Measurements from ENCODE around the gene MOV10L1. TPM values are rescaled to one million over a fixed set of nuclear protein-coding genes. Genes with fewer than 3 reads are reported as not detected.
A peak's percentile ranks its signal among the peaks of the same experiment; 100 is the strongest.

The MOV10L1 gene
- total and polyA plus RNA-seq, 9 of the 15 experiments (the other 6 are each of a cell fraction or from before 2014, with no cell fraction given): 0.06 to 0.43 (median 0.15) TPM

DNA sequence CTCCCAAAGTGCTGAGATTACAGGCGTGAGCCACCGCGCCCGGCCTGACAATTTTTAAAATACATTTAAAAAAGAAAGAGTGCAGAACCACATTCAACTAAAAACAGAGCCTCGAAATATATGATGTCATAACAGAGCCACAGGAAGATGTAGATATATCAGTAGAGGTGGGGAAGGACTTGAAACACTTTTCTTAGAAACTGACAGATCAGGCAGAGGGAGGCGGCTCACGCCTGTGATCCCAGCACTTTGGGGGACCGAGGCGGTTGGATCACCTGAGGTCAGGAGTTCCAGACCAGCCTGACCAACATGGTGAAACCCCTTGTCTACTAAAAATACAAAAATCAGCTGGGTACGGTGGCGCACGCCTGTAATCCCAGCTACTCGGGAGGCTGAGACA is 11.6 kb upstream of the MOV10L1 start:
- POLR2A ChIA-PET: no interaction called here
- WGBS (ENCODE audit: insufficient coverage, low coverage, missing lambda C conversion rate): 62% methylated on average over 9 of the region's 13 CpGs
- TF ChIP-seq, protein P1, sequence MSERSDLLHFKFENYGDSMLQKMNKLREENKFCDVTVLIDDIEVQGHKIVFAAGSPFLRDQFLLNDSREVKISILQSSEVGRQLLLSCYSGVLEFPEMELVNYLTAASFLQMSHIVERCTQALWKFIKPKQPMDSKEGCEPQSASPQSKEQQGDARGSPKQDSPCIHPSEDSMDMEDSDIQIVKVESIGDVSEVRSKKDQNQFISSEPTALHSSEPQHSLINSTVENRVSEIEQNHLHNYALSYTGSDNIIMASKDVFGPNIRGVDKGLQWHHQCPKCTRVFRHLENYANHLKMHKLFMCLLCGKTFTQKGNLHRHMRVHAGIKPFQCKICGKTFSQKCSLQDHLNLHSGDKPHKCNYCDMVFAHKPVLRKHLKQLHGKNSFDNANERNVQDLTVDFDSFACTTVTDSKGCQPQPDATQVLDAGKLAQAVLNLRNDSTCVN (CRISPR knock-in tag; IDR thresholded peaks at IDR 0.05): no peak
- peak; percentile 77 for TF ChIP-seq MIER1 (IDR thresholded peaks at IDR 0.05; ENCODE audit: low read depth)
- no peak for TF ChIP-seq IFI16 (CRISPR knock-in tag; IDR thresholded peaks at IDR 0.05)
- TF ChIP-seq ZBTB7A (IDR thresholded peaks at IDR 0.05; ENCODE audit: borderline replicate concordance, control insufficient read depth, low read depth, low read length): no peak
- H3K4me1 ChIP-seq (replicated peaks in 1 of 2; ENCODE audit: control insufficient read depth in 2 of 2, insufficient read depth in 2 of 2, low read length in 2 of 2): peaks cover 0 to 28% of the 10 kb centered on the region in 2 experiments; a peak in 2 of 5 replicates
- intact Hi-C loops (cut with micrococcal nuclease): no loop called here
- DNase-seq (ENCODE audit: extremely low read depth in 1 of 4, low spot score in 3 of 4) (no peak), FAIRE-seq (no peak), ATAC-seq (no peak)
- H3K79me2 ChIP-seq (ENCODE audit: control insufficient read depth, insufficient read depth, low read length): no peaks in the 10 kb centered on the region
- H2AFZ ChIP-seq (ENCODE audit: low read depth, low read length): no peak overlapping the region
- no peaks in the 10 kb centered on the region for H3K36me3 ChIP-seq (ENCODE audit: control insufficient read depth, insufficient read depth, low read length)
- no TSS peak for BruUV-seq (replicated peaks)
- no peak overlapping the region for H3K9ac ChIP-seq (ENCODE audit: insufficient read depth in 1 of 2, low read depth in 2 of 2, low read length in 2 of 2)
- H3K9me3 ChIP-seq (replicated peaks; ENCODE audit: control insufficient read depth, insufficient read depth, low read depth, low read length): no peaks in the 10 kb centered on the region
- H3K9me1 ChIP-seq (ENCODE audit: control insufficient read depth, insufficient read depth, low read length): no peaks in the 10 kb centered on the region
- no peaks in the 10 kb centered on the region for H4K20me1 ChIP-seq (replicated peaks; ENCODE audit: control insufficient read depth, insufficient read depth, low read length)
- H3K27ac ChIP-seq (ENCODE audit: extremely low read depth, low read depth, low read length): no peak overlapping the region
- no peak overlapping the region for H3K4me3 ChIP-seq
- CTCF ChIA-PET (ENCODE audit: low intra/inter-chr PET ratio): no interaction called here
- H3K27me3 ChIP-seq (ENCODE audit: control insufficient read depth in 2 of 2, insufficient read depth in 2 of 2, low read length in 2 of 2): no peaks in the 10 kb centered on the region
- in situ Hi-C loops (cut with MboI): no loop called here
- no peak overlapping the region for H3K4me2 ChIP-seq (ENCODE audit: insufficient read depth, low read length)

DNA sequence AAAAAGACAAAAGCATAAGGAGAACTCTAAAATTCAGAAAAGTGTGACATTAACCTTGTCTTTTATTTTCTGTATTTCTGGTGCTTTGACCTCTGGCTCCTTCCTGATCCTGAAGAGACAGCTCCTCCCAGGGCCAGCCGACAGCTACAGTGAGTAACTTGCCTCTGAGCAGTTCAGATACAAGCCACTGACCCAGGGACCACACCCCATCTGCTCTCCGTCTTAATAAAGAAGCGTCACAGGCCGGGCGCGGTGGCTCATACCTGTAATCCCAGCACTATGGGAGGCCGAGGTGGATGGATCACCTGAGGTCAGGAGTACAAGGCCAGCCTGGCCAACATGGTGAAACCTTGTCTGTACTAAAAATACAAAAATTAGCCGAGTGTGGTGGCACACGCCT is 11.0 kb upstream of the MOV10L1 start:
- Histone ChIP-seq H2AFZ (ENCODE audit: low read depth, low read length) (no peak overlapping the region), H4K20me1 (replicated peaks; ENCODE audit: control insufficient read depth, insufficient read depth, low read length) (no peaks in the 10 kb centered on the region), H3K27ac (ENCODE audit: extremely low read depth, low read depth, low read length) (no peak overlapping the region), H3K4me3 (no peak overlapping the region), H3K79me2 (ENCODE audit: control insufficient read depth, insufficient read depth, low read length) (no peaks in the 10 kb centered on the region), H3K4me1 (replicated peaks in 1 of 2; ENCODE audit: control insufficient read depth in 2 of 2, insufficient read depth in 2 of 2, low read length in 2 of 2) (peaks cover 0 to 33% of the 10 kb centered on the region in 2 experiments; a peak in 2 of 5 replicates), H3K9me3 (replicated peaks; ENCODE audit: control insufficient read depth, insufficient read depth, low read depth, low read length) (no peaks in the 10 kb centered on the region), H3K27me3 (ENCODE audit: control insufficient read depth in 2 of 2, insufficient read depth in 2 of 2, low read length in 2 of 2) (no peaks in the 10 kb centered on the region), H3K9ac (ENCODE audit: insufficient read depth in 1 of 2, low read depth in 2 of 2, low read length in 2 of 2) (no peak overlapping the region), H3K4me2 (ENCODE audit: insufficient read depth, low read length) (no peak overlapping the region), H3K36me3 (ENCODE audit: control insufficient read depth, insufficient read depth, low read length) (no peaks in the 10 kb centered on the region), H3K9me1 (ENCODE audit: control insufficient read depth, insufficient read depth, low read length) (no peaks in the 10 kb centered on the region)
- in situ Hi-C loops (cut with MboI): no loop called here
- DNase-seq (ENCODE audit: extremely low read depth in 1 of 4, low spot score in 3 of 4) (peak; percentile 33 to 55 (median 40)), FAIRE-seq (peak; percentile 78), ATAC-seq (peak; percentile 77)
- TF ChIP-seq NONO (IDR thresholded peaks at IDR 0.05; ENCODE audit: low read depth in 2 of 2, low read length in 1 of 2): no peak
- TF ChIP-seq ZNF124 (CRISPR knock-in tag; IDR thresholded peaks at IDR 0.05): no peak
- TF ChIP-seq, protein P2, sequence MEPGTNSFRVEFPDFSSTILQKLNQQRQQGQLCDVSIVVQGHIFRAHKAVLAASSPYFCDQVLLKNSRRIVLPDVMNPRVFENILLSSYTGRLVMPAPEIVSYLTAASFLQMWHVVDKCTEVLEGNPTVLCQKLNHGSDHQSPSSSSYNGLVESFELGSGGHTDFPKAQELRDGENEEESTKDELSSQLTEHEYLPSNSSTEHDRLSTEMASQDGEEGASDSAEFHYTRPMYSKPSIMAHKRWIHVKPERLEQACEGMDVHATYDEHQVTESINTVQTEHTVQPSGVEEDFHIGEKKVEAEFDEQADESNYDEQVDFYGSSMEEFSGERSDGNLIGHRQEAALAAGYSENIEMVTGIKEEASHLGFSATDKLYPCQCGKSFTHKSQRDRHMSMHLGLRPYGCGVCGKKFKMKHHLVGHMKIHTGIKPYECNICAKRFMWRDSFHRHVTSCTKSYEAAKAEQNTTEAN (CRISPR knock-in tag; IDR thresholded peaks at IDR 0.05): no peak
- TF ChIP-seq KLF1 (tag; IDR thresholded peaks at IDR 0.05): no peak
- WGBS (ENCODE audit: insufficient coverage, low coverage, missing lambda C conversion rate): 14% methylated on average over 9 of the region's 9 CpGs
- intact Hi-C loops (cut with micrococcal nuclease): no loop called here
- BruUV-seq (replicated peaks): no TSS peak
- ChIA-PET POLR2A (no interaction called here), CTCF (ENCODE audit: low intra/inter-chr PET ratio) (no interaction called here)

All from K562 (cell line).